ENCODE measurements around the gene PABPN1.

DNA sequence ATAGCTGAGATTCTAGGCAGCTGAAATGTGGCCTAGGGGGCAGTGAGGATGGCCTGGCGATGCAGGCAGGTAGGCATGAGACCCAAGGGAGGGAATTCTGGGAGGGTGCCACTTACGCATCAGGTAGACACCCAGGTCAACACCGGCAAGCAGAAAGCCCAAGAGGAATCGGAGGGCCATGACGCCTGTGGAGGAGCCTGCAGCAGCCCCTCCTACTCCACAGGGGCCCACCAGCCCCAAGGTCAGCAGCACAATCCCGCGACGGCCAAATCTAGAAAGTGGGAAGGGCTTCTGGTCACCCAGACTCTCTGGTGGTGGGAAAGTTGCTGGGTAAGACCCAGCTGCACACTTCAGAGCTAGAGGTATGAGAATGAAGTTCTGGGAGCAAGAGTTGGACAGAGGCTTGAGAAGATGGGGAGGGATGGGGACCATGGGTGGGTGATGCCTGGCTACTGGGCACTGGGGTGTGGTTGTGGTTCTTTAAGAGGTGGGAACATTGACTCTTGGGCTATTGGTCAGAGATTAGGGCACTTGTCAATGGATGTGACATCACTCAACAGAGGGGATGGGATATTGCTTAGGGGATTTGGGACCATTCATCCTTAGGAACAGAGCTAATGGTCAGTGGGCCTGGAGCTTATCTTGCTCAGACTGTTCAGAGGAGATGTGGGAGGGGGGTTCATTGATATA lies 28.0 kb downstream of the PABPN1 start:
- TF ChIP-seq POLR2A (IDR thresholded peaks at IDR 0.05), result no peak
- TF ChIP-seq, protein P1, sequence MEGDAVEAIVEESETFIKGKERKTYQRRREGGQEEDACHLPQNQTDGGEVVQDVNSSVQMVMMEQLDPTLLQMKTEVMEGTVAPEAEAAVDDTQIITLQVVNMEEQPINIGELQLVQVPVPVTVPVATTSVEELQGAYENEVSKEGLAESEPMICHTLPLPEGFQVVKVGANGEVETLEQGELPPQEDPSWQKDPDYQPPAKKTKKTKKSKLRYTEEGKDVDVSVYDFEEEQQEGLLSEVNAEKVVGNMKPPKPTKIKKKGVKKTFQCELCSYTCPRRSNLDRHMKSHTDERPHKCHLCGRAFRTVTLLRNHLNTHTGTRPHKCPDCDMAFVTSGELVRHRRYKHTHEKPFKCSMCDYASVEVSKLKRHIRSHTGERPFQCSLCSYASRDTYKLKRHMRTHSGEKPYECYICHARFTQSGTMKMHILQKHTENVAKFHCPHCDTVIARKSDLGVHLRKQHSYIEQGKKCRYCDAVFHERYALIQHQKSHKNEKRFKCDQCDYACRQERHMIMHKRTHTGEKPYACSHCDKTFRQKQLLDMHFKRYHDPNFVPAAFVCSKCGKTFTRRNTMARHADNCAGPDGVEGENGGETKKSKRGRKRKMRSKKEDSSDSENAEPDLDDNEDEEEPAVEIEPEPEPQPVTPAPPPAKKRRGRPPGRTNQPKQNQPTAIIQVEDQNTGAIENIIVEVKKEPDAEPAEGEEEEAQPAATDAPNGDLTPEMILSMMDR (IDR thresholded peaks at IDR 0.05), result no peak

Data from Peyer's patch (tissue), 4 donors.